Measurements from ENCODE around the gene GJB5.

GJB5 gene

GRCh38 chr1:34778381-34778780 lies 23.5 kb downstream of the GJB5 start:
- Histone ChIP-seq H3K4me2 (ENCODE audit: low read length) (no peak overlapping the region), H3K27me3 (ENCODE audit: insufficient read depth, low read length) (no peaks in the 10 kb centered on the region; the same call in 1 of the 2 replicates)

GRCh38 chr1:34779005-34779404 lies 24.2 kb downstream of the GJB5 start:
- Histone ChIP-seq H3K36me3 (ENCODE audit: insufficient read depth, low read length) (no peaks in the 10 kb centered on the region), H2AFZ (ENCODE audit: low read length) (no peak overlapping the region), H3K79me2 (ENCODE audit: insufficient read depth, low read length) (no peaks in the 10 kb centered on the region), H3K27ac (ENCODE audit: low read depth, low read length, poor library complexity, severe bottlenecking) (no peak overlapping the region), H3K9me2 (ENCODE audit: low read depth, low read length) (no peaks in the 10 kb centered on the region), H4K20me1 (ENCODE audit: insufficient read depth, low read length) (no peaks in the 10 kb centered on the region), H3K9me3 (ENCODE audit: low read length) (no peaks in the 10 kb centered on the region), H3K4me3 (ENCODE audit: low read depth, low read length, poor library complexity, severe bottlenecking) (no peak overlapping the region), H3F3A (ENCODE audit: insufficient read depth, low read length) (no peaks in the 10 kb centered on the region), H3K4me1 (ENCODE audit: insufficient read depth, low read length, severe bottlenecking) (no peaks in the 10 kb centered on the region), H3K27me3 (ENCODE audit: insufficient read depth, low read length) (no peaks in the 10 kb centered on the region; the same call in 1 of the 2 replicates), H3K4me2 (ENCODE audit: low read length) (no peak overlapping the region), H3K9ac (ENCODE audit: low read length) (no peak overlapping the region)
- TF ChIP-seq, protein P1, sequence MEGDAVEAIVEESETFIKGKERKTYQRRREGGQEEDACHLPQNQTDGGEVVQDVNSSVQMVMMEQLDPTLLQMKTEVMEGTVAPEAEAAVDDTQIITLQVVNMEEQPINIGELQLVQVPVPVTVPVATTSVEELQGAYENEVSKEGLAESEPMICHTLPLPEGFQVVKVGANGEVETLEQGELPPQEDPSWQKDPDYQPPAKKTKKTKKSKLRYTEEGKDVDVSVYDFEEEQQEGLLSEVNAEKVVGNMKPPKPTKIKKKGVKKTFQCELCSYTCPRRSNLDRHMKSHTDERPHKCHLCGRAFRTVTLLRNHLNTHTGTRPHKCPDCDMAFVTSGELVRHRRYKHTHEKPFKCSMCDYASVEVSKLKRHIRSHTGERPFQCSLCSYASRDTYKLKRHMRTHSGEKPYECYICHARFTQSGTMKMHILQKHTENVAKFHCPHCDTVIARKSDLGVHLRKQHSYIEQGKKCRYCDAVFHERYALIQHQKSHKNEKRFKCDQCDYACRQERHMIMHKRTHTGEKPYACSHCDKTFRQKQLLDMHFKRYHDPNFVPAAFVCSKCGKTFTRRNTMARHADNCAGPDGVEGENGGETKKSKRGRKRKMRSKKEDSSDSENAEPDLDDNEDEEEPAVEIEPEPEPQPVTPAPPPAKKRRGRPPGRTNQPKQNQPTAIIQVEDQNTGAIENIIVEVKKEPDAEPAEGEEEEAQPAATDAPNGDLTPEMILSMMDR (IDR thresholded peaks at IDR 0.05; ENCODE audit: low read length) = no peak
- no peak for TF ChIP-seq EZH2 (IDR thresholded peaks at IDR 0.05; ENCODE audit: borderline replicate concordance, low read length)

More at GRCh38 chr1:34778381-34778780, 23.5 kb downstream of the GJB5 start:
- no peak overlapping the region for H3K4me3 ChIP-seq (ENCODE audit: low read depth, low read length, poor library complexity, severe bottlenecking)
- no peaks in the 10 kb centered on the region for H3K36me3 ChIP-seq (ENCODE audit: insufficient read depth, low read length)
- TF ChIP-seq EZH2 (IDR thresholded peaks at IDR 0.05; ENCODE audit: borderline replicate concordance, low read length) = no peak
- TF ChIP-seq, protein P1 (IDR thresholded peaks at IDR 0.05; ENCODE audit: low read length) = no peak
- no peaks in the 10 kb centered on the region for H3K4me1 ChIP-seq (ENCODE audit: insufficient read depth, low read length, severe bottlenecking)
- no peaks in the 10 kb centered on the region for H4K20me1 ChIP-seq (ENCODE audit: insufficient read depth, low read length)
- no peaks in the 10 kb centered on the region for H3K9me2 ChIP-seq (ENCODE audit: low read depth, low read length)
- no peaks in the 10 kb centered on the region for H3F3A ChIP-seq (ENCODE audit: insufficient read depth, low read length)
- no peaks in the 10 kb centered on the region for H3K79me2 ChIP-seq (ENCODE audit: insufficient read depth, low read length)
- no peak overlapping the region for H2AFZ ChIP-seq (ENCODE audit: low read length)
- H3K27ac ChIP-seq (ENCODE audit: low read depth, low read length, poor library complexity, severe bottlenecking) = no peak overlapping the region
- no peaks in the 10 kb centered on the region for H3K9me3 ChIP-seq (ENCODE audit: low read length)
- no peak overlapping the region for H3K9ac ChIP-seq (ENCODE audit: low read length)

- no peaks in the 10 kb centered on the region for H3K36me3 ChIP-seq (ENCODE audit: insufficient read depth, low read length)
- H4K20me1 ChIP-seq (ENCODE audit: insufficient read depth, low read length) = no peaks in the 10 kb centered on the region
- no peaks in the 10 kb centered on the region; the same call in 1 of the 2 replicates for H3K27me3 ChIP-seq (ENCODE audit: insufficient read depth, low read length)
- H3K9me2 ChIP-seq (ENCODE audit: low read depth, low read length) = no peaks in the 10 kb centered on the region
- H2AFZ ChIP-seq (ENCODE audit: low read length) = no peak overlapping the region
- no peaks in the 10 kb centered on the region for H3K9me3 ChIP-seq (ENCODE audit: low read length)
- H3K27ac ChIP-seq (ENCODE audit: low read depth, low read length, poor library complexity, severe bottlenecking) = no peak overlapping the region
- H3K4me2 ChIP-seq (ENCODE audit: low read length) = no peak overlapping the region
- H3K79me2 ChIP-seq (ENCODE audit: insufficient read depth, low read length) = no peaks in the 10 kb centered on the region
- H3K4me1 ChIP-seq (ENCODE audit: insufficient read depth, low read length, severe bottlenecking) = no peaks in the 10 kb centered on the region
- no peak overlapping the region for H3K9ac ChIP-seq (ENCODE audit: low read length)
- no peak overlapping the region for H3K4me3 ChIP-seq (ENCODE audit: low read depth, low read length, poor library complexity, severe bottlenecking)
- H3F3A ChIP-seq (ENCODE audit: insufficient read depth, low read length) = no peaks in the 10 kb centered on the region
- TF ChIP-seq, protein P1 (IDR thresholded peaks at IDR 0.05; ENCODE audit: low read length) = no peak
- TF ChIP-seq EZH2 (IDR thresholded peaks at IDR 0.05; ENCODE audit: borderline replicate concordance, low read length) = no peak
Measured at GRCh38 chr1:34779526-34779925, 24.7 kb downstream of the GJB5 start.

Data from OCI-LY1 (cell line).